Frontal cortex (tissue), 4 donors: ENCODE results near the gene AGA. TPM values are rescaled to one million over a fixed set of nuclear protein-coding genes. Genes with fewer than 3 reads are reported as not detected.

Experiments used
- DNase-seq, 2 donors: peaks; one replicate each; pipeline ENCODE4 v3.0.0; 2012; ENCODE audit warnings: low spot score in 2 of 2
- FAIRE-seq: peaks from 2 replicates; lab custom pipeline; 2012; peaks lifted over from hg19 to GRCh38; lab: Jason Lieb, UNC
- total RNA-seq: library from RNA; depleted of rRNA; stranded (reverse); fragments of >200 nt; gene quantifications from one replicate; pipeline ENCODE4 v1.2.3, GENCODE V29; 2014
- donor health status: control.
- donor health status: control.
- donor health status: control.

The AGA gene
- total RNA-seq, 1 donor from 2014 or later = 8.2 TPM

- DNase-seq (no peak), FAIRE-seq (no peak)
Measured at GRCh38 chr4:177448850-177449249, 6.6 kb upstream of the AGA start.

- peak; percentile 34 for FAIRE-seq
- DNase-seq = no peak
Measured at GRCh38 chr4:177447417-177448004, 5.3 kb upstream of the AGA start.

GRCh38 chr4:177446586-177446985 is 4.3 kb upstream of the AGA start:
- FAIRE-seq = no peak
- no peak for DNase-seq

- FAIRE-seq (no peak), DNase-seq (no peak)
Measured at GRCh38 chr4:177444911-177445736, 2.9 kb upstream of the AGA start.

GRCh38 chr4:177441061-177441802 is 1.0 kb downstream of the AGA start:
- no peak for FAIRE-seq
- DNase-seq = peak in 1 of 2 donors; percentile 6

GRCh38 chr4:177436456-177436855 is 5.8 kb downstream of the AGA start:
- FAIRE-seq (no peak), DNase-seq (no peak)

- no peak for DNase-seq
- no peak for FAIRE-seq
Measured at GRCh38 chr4:177434667-177435066, 7.6 kb downstream of the AGA start.

- DNase-seq = no peak
Measured at GRCh38 chr4:177427192-177427591, 15.0 kb downstream of the AGA start.

GRCh38 chr4:177419434-177419833 is 22.8 kb downstream of the AGA start:
- FAIRE-seq (no peak), DNase-seq (no peak)

More at GRCh38 chr4:177427192-177427591, 15.0 kb downstream of the AGA start:
- no peak for FAIRE-seq

GRCh38 chr4:177413656-177414055 is 28.6 kb downstream of the AGA start:
- DNase-seq = no peak
- FAIRE-seq = no peak

- no peak for DNase-seq
Measured at GRCh38 chr4:177413076-177413475, 29.2 kb downstream of the AGA start.

GRCh38 chr4:177411996-177412395 is 30.2 kb downstream of the AGA start:
- no peak for FAIRE-seq
- no peak for DNase-seq

More at GRCh38 chr4:177413076-177413475, 29.2 kb downstream of the AGA start:
- FAIRE-seq = no peak

GRCh38 chr4:177410566-177410965 is 31.7 kb downstream of the AGA start:
- no peak for FAIRE-seq
- no peak for DNase-seq

GRCh38 chr4:177408023-177408422 is 34.2 kb downstream of the AGA start:
- FAIRE-seq (no peak), DNase-seq (no peak)

GRCh38 chr4:177405508-177405907 is 36.7 kb downstream of the AGA start:
- DNase-seq = no peak
- no peak for FAIRE-seq

- DNase-seq = no peak
- FAIRE-seq = no peak
Measured at GRCh38 chr4:177404986-177405385, 37.3 kb downstream of the AGA start.

GRCh38 chr4:177404342-177404741 is 37.9 kb downstream of the AGA start:
- DNase-seq = no peak
- no peak for FAIRE-seq

GRCh38 chr4:177403746-177404145 is 38.5 kb downstream of the AGA start:
- no peak for DNase-seq
- no peak for FAIRE-seq

GRCh38 chr4:177401658-177402273 is 40.5 kb downstream of the AGA start:
- DNase-seq = no peak
- no peak for FAIRE-seq

- DNase-seq (no peak), FAIRE-seq (no peak)
Measured at GRCh38 chr4:177400030-177400429, 42.2 kb downstream of the AGA start.
